HG03469 (cell line): Measurements from ENCODE around the gene PTRH1.

Experiments
- ATAC-seq: cut with Tn5 transposase; IDR thresholded peaks from one replicate; pipeline ENCODE4 v1.9.1; 2021; ENCODE audit warnings: mild to moderate bottlenecking, moderate library complexity, moderate number of reproducible peaks; ENCODE audit not compliant: unreplicated experiment

Gene PTRH1

GRCh38 chr9:127721391-127721821 lies 5.9 kb upstream of the PTRH1 start:
- no peak for ATAC-seq

- no peak for ATAC-seq
Measured at GRCh38 chr9:127720865-127721227, 5.4 kb upstream of the PTRH1 start.

GRCh38 chr9:127720031-127720864 lies 4.8 kb upstream of the PTRH1 start:
- ATAC-seq = no peak

GRCh38 chr9:127717766-127718165 lies 2.3 kb upstream of the PTRH1 start:
- ATAC-seq = no peak

GRCh38 chr9:127716412-127716811 lies 949 bp upstream of the PTRH1 start:
- ATAC-seq = no peak

GRCh38 chr9:127714951-127715469 lies 453 bp downstream of the PTRH1 start:
- no peak for ATAC-seq

- ATAC-seq = no peak
Measured at GRCh38 chr9:127714020-127714750, 1.3 kb downstream of the PTRH1 start.

GRCh38 chr9:127712867-127713266 lies 2.6 kb downstream of the PTRH1 start:
- ATAC-seq = no peak

GRCh38 chr9:127712371-127712770 lies 3.1 kb downstream of the PTRH1 start:
- no peak for ATAC-seq

- no peak for ATAC-seq
Measured at GRCh38 chr9:127711831-127712274, 3.6 kb downstream of the PTRH1 start.

GRCh38 chr9:127711226-127711701 lies 4.2 kb downstream of the PTRH1 start:
- no peak for ATAC-seq

- no peak for ATAC-seq
Measured at GRCh38 chr9:127710204-127710783, 5.2 kb downstream of the PTRH1 start.

GRCh38 chr9:127708952-127709587 lies 6.4 kb downstream of the PTRH1 start:
- ATAC-seq = no peak

GRCh38 chr9:127707766-127708165 lies 7.7 kb downstream of the PTRH1 start:
- ATAC-seq = no peak

GRCh38 chr9:127706836-127707241 lies 8.6 kb downstream of the PTRH1 start, which contains the start of gene CFAP157:
CFAP157 (plus strand) TSS chr9:127706988; CDS start chr9:127707032, 44 bp downstream.
- no peak for ATAC-seq

- ATAC-seq = no peak
Measured at GRCh38 chr9:127705577-127706379, 9.7 kb downstream of the PTRH1 start.

- ATAC-seq = no peak
Measured at GRCh38 chr9:127703289-127703946, 12.0 kb downstream of the PTRH1 start.

GRCh38 chr9:127700594-127701255 lies 14.7 kb downstream of the PTRH1 start:
- ATAC-seq = no peak

- no peak for ATAC-seq
Measured at GRCh38 chr9:127700140-127700539, 15.3 kb downstream of the PTRH1 start.
